CD4-positive, alpha-beta T cell treated with Interleukin-4 for 1 hour (primary cell): ENCODE results near the gene ZNF420.

ENCODE experiments used
- DNase-seq, 2 donors: peaks; one replicate each; pipeline ENCODE4 v3.0.0-alpha.2; 2020 to 2022

Gene ZNF420

GRCh38 chr19:37160153-37160552 lies 81.9 kb downstream of the ZNF420 start:
- DNase-seq: no peak

- DNase-seq: no peak
These were observed 87.4 kb downstream of the ZNF420 start for GRCh38 chr19:37165635-37166034.

- DNase-seq: peak; percentile 95
These were observed 94.4 kb downstream of the ZNF420 start, which contains the start of gene ZNF585A for GRCh38 chr19:37172368-37173366. ZNF585A (minus strand) TSS chr19:37172695; CDS start chr19:37169910, 2,785 bp downstream.
